Cardiac septum (tissue), 1 donor: ENCODE measurements around the gene CACNG4. TPM values are rescaled to one million over a fixed set of nuclear protein-coding genes. Genes with fewer than 3 reads are reported as not detected.
A peak's percentile ranks its signal among the peaks of the same experiment; 100 is the strongest.

Source experiments
- DNase-seq: peaks from one replicate; pipeline ENCODE4 v3.0.0-alpha.2; 2020; ENCODE audit warnings: low spot score
- intact Hi-C: fragments of 100-400 bp; cut with DNase I; formaldehyde crosslinking; loops from one replicate; pipeline ENCODE4 v1.14.0; 2022
- total RNA-seq: library from RNA; stranded (reverse); fragmentation: NEBNext Ultra II Directional; extraction: Animal tissue kit (Norgen Biotek cat#: 25700); gene quantifications from one replicate; pipeline ENCODE4 v1.2.1, GENCODE V29; 2021
- donor health status: DM: no; HTN: no; CAD: no.

The CACNG4 gene
- total RNA-seq, 1 donor from 2014 or later, result 0.05 TPM

DNA sequence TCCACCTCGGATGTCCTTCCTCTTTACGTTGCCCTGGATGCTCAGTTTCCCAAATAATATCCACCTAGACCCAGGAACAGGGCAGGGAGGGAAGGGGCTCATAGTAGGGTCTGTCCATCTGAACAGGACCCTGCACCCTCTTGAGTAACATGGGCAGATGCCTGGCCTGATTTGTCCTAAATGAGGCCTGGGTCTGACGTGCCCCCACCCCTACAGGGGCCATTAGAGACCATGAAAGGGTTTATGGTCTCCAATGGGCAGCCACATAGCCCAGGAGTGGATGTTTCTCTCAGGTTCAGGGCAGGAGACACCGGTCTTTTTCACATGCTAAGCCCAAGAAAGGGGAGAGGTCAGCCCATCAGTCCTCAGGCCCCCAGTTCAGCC is 86.6 kb downstream of the CACNG4 start:
- intact Hi-C loops, result loop anchor here (10.0 kb wide), 1 partner anchor 76 kb away; no protein-coding TSS in a partner anchor
- DNase-seq, result peak; percentile 71

- no peak for DNase-seq
- intact Hi-C loops, result loop anchor here (10.0 kb wide), 1 partner anchor 77 kb away; no protein-coding TSS in a partner anchor
Observed at GRCh38 chr17:67051837-67052236, 87.3 kb downstream of the CACNG4 start.

DNA sequence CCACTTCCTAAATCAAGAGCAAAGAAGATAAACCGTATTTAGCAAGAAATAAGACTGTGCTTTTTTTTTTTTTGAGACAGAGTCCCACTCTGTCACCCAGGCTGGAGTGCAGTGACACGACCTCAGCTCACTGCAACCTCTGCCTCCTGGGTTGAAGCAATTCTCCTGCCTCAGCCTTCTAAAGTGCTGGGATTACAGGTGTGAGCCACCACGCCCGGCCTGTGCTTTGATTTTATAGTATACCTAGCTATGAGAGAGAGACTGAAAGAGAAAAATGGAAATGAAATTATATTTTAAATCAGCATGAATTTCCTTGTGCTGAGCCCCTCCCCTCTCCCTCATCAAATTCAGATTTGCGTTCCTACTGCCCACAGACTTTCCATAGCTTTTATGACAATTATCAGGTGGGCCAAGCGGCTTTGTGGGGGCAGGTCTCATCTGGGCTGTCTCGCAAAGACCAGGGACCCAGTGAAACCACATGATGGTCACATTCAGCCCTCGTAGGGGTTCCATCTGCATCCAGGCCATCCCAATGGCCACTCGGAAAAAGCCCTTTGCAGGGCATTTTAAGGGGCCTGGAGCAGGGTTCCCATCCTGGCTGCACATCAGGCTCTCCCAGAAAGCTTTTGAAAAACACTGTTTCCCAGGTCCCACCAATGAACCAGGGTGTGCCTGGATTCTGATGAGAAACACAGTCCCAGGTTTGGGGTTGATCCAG is 88.4 kb downstream of the CACNG4 start:
- DNase-seq, result peak; percentile 27
- intact Hi-C loops, result loop anchor here (10.0 kb wide), 1 partner anchor 78 kb away; no protein-coding TSS in a partner anchor

DNA sequence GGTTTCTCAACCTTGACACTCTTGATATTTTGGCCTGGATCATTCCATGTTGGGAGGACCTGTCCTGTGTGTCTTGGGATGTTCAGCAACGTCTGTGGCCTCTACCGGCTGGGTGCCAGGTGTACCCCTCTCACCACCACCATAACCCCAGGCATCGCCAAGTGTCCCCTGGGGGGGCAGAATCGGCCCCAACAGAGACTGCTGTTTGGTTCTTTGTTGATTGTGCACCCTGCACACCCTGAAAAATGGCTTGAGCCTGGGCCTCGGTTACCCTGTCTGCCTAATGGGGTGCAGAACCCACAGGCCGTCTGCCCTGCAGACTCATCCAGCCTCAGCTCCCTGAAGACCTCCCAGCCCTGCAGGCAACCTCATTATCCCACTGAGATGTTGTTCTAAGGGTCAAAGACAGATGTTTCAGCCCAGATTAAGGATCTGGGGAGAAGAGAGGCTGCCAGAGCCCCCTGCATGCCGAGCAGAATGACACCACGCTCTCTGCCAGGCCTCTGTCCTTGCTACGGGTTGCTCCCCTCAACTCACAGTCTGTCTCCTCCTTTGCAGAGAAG is 89.0 kb downstream of the CACNG4 start:
- DNase-seq, result peak; percentile 63
- intact Hi-C loops, result loop anchor here (10.0 kb wide), 1 partner anchor 79 kb away; no protein-coding TSS in a partner anchor

DNA sequence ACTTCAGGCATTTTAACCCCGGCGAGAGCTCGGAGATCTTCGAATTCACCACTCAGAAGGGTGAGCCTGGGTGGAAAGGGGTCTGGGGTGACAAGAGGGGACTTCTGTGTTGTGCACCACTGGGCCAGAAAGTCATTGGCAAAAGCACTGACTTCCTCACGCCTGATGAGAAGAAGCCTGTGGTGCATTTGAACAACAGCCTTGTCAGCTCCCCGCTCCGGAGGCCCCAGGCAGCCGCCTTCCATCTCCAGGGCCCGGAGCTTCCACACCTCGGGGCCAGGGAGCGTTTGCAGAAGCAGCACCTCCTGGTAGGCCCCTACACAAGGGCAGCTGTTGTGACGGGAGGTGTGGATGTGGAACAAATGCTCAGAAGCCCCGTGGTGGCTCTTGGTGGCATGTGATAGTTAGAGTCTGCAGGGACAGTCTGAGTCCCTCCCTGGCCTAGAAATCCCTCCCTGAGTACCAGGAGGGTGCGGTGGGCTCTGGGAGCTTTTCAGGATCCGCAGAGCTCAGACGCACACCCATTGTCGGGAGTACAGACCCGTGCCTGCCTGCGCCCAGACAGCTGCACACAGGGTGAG is 89.6 kb downstream of the CACNG4 start:
- intact Hi-C loops, result loop anchor here (10.0 kb wide), 1 partner anchor 79 kb away; no protein-coding TSS in a partner anchor
- peak; percentile 59 for DNase-seq

DNA sequence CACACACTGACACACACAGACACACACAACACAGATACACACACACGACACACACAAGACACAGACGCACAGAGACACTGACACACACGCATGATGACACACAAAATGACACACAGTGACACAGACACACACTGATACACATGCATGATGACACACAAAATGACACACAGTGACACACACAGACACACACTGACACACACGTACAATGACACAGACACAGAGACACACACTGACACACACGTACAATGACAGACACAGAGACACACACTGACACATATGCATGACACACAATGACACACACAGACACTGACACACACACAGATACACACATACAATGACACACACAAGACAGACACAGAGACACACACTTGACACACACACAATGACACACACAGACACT is 90.1 kb downstream of the CACNG4 start:
- DNase-seq, result no peak
- intact Hi-C loops, result loop anchor here (10.0 kb wide), 1 partner anchor 80 kb away; no protein-coding TSS in a partner anchor

- DNase-seq, result peak; percentile 43
- intact Hi-C loops, result loop anchor here (10.0 kb wide), 1 partner anchor 80 kb away; no protein-coding TSS in a partner anchor
Observed at GRCh38 chr17:67055041-67055443, 90.5 kb downstream of the CACNG4 start.

DNA sequence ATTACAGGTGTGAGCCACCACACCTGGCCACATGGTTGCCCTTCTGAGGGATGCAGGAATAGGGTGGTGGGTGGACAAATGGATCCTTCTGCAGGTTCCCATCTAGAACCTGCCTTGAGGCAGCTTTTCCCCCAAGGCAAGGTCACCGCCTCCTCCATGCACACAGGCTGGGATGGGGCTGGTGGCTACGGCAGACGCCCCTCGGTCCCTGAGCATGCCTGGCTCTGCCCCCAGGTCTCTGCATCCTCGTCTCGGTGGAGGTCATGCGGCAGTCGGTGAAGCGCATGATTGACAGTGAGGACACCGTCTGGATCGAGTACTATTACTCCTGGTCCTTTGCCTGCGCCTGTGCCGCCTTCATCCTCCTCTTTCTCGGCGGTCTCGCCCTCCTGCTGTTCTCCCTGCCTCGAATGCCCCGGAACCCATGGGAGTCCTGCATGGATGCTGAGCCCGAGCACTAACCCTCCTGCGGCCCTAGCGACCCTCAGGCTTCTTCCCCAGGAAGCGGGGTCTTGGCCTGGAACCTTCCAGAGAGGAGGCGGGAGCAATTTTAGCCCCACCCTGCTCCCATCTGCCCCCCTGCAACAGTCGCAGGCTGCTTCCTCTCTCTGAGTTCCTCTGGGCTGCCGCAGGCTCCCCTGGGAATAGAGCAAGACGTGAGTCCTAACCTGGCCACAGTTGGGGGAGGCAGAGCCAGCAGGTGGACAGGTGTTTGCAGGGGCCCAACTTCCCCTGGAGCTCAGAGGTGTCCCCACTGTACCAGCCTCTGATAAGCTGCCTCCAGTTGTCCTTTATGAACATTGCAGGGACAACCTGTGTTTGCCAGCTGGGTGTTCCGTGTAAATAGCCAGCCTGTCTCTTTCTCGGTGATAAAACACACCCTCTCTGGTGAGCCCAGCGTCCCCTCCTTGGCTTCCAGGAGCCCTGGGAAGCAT is 91.6 kb downstream of the CACNG4 start:
- intact Hi-C loops, result loop anchor here (10.0 kb wide), 1 partner anchor 81 kb away; no protein-coding TSS in a partner anchor
- peak; percentile 24 for DNase-seq

GRCh38 chr17:67056746-67057490 is 92.4 kb downstream of the CACNG4 start:
- DNase-seq, result peak; percentile 69
- intact Hi-C loops, result loop anchor here (10.0 kb wide), 1 partner anchor 82 kb away; no protein-coding TSS in a partner anchor

DNA sequence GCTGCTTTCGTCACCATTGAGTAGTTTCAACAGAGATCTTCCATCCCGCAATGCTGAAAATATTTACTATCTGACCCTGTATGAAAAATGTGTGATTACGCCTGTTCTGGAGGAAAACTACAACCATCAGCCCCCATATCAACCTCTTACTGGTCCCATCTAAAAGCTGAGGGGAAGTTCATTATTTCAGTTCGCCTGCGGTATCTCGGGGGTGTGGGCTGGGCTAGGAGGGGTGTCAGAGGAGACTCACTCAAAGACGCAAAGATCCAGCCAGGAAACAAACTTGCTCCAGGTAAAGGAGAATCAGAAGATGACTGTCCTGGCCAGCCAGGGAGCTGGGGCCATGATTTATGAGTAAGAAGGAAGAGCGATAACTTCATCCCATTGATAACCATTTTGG is 93.5 kb downstream of the CACNG4 start:
- intact Hi-C loops, result loop anchor here (10.0 kb wide), 1 partner anchor 83 kb away; no protein-coding TSS in a partner anchor
- DNase-seq, result no peak

DNA sequence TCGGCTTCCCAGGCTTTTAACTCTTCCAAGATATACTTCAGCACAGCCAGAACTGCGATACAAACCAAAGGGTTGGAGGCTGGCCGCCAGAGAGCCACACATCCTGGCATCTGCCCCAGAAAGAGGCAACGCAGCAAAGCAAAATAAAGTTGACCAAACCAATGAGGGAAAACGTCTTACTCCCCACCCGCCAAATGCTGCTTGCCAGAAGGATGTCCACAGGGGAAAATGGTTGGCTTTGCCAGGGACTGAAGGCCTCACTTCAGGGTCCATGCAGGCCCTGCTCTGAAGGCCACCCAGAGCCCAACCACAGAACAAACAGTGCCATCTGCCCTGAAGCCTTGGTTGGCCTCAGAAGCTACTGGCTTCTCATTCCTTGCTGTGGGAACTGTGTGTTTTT is 94.9 kb downstream of the CACNG4 start:
- peak; percentile 35 for DNase-seq
- intact Hi-C loops, result loop anchor here (10.0 kb wide), 1 partner anchor 85 kb away; no protein-coding TSS in a partner anchor

DNA sequence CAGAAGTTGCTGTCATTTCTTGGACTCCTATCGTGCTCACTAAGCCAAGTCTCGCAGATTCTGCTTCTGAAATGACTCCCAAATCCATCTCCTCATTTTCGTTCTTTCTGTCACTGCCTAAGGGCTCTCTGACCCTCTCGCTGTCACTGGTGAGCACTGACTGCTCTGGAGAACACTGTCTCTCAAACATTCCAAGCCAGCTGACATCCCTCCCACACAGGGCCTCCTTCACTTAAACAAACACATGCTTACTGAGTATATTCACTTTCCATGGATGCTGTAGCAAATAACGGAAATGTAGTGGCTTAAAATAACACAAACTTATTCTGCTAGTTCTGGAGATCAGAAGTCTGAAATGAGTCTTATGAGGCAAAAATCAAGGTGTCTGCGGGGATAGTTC is 98.6 kb downstream of the CACNG4 start:
- intact Hi-C loops, result no loop called here
- no peak for DNase-seq

DNA sequence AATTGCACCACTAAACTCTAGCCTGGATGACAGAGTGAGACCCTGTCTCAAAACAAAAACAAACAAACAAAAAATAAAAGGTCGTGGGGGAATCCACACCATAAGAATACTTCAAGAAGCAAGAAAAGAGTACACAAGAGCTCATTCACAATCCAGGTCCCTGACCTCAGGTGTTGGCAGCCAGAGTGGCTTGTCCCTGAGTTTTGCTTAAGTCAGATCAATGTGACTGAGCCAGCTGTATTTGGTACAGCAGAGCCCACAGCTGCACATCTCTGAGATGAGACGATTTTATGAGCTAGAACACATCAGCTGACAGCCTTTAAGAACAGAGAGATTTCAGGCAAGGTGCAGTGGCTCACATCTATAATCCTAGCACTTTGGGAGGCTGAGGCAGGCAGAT is 102.2 kb downstream of the CACNG4 start:
- DNase-seq, result no peak
- intact Hi-C loops, result no loop called here

GRCh38 chr17:67067571-67068482 is 103.3 kb downstream of the CACNG4 start:
- DNase-seq, result no peak
- intact Hi-C loops, result no loop called here

DNA sequence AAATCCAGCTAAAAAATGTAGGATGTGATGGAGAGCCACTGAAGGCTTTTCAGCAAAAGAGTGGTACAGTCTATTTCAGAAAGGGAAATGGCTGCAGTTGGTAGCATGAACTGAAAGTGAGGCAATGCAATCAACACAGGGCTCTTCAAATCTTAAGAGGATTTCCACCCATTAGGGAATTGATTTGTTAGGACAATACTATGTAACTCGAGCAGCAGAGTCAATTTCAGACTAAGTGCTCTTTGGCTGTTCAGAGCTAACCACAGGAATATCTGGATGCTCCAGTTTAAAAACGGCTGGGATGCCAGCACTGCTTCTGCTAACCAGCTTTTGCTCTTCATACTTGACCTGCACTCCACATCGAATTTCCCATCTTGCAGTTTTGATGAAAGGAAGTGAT is 104.5 kb downstream of the CACNG4 start:
- DNase-seq, result no peak
- intact Hi-C loops, result no loop called here

DNA sequence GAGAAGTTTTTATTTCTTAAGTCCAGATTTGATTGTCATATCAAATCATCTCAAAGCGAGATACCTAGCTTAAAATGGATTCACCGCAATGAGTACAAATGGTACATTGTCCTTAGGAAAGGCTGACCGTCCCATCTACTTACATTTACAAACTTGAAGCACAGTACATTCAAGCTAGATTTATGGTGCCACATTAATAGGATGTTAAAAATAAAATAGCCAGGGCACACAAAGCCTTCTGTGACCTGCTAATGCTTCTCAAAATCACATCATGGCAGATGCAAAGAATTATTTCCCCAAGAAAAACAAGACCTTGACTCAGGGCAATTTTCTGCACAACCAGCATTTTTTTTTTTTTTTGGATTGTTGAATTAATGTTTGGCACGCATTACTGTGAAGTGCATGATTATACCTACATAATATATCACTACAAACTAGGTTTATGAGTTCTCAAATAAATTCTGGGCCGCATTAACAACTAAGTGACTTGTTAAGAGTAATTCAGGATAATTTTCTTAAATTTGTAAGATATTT is 105.2 kb downstream of the CACNG4 start:
- DNase-seq, result no peak
- intact Hi-C loops, result no loop called here

GRCh38 chr17:67071595-67071994 is 107.1 kb downstream of the CACNG4 start:
- DNase-seq, result no peak
- intact Hi-C loops, result no loop called here
